ENCODE results near the gene NOXO1.
A peak's percentile ranks its signal among the peaks of the same experiment; 100 is the strongest.

The NOXO1 gene

GRCh38 chr16:1938316-1938715 is 43.0 kb downstream of the NOXO1 start:
- no peak for DNase-seq

DNA sequence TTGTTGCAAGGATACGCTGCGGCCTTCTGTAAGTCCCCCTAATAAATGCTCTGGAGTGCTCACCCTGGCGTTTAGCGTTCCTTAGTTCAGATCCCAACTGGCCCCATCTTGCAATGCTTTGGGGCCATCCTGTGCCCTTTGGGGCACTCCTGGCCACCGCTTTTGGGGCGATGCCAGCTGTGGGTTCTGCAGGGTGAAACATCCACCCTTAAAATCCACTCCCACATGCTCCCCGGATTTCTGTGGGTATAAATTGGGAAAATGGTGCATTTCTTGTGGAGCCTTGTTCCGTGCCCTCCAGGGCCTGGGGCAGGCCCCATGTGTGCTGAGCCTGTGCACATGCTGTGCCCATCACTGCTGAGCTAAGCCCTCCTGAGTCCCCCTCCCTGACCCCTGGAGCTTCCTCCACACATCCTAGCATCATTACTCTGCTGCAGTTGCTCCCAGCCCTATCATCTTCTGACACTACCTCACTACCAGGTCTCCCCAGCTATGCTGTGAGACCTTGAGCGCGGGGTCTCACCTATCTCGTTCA is 44.3 kb downstream of the NOXO1 start:
- no peak for DNase-seq

DNA sequence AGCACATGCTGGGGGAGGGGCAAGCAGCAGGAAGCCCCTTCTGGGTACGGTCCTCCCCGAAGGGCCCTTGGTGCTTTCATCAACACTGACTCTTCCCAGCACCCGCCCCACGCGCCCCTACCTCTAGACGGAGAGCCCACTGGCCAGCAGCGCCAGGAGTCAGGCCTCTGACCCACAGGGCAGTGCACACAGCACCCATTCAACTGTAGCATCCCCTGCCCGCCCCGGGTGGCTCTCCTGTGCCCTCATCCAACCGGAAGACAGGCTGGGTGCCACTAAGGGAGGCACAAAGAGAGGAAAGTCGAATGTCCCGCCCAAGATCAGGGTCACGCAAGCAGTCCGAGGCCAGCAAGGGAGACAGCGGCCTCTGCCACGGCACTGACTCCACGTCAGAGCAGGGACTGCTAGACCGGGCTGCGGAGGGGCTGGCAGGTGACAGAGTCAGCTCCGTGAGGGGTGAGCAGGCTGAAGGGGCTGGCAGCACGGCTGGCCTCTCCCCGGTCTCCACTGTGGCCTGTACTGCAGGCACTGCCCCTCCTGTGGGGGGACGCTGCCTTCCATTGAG is 48.1 kb downstream of the NOXO1 start:
- no peak for DNase-seq

GRCh38 chr16:1932050-1933028 is 48.9 kb downstream of the NOXO1 start:
- DNase-seq, result no peak

- no peak for DNase-seq
These were observed 50.9 kb downstream of the NOXO1 start for GRCh38 chr16:1930338-1930720.

GRCh38 chr16:1929578-1930337 is 51.5 kb downstream of the NOXO1 start:
- DNase-seq, result peak; percentile 93

- no peak for DNase-seq
These were observed 52.2 kb downstream of the NOXO1 start for GRCh38 chr16:1929105-1929504.

Measured in activated gamma-delta T cell treated with Interleukin-2 at 50 U/mL for 16 hours (primary cell).